Measurements from ENCODE around the gene APBB2. TPM values are rescaled to one million over a fixed set of nuclear protein-coding genes. Genes with fewer than 3 reads are reported as not detected.

Gene APBB2
- total and polyA plus RNA-seq, 10 of the 15 experiments (the other 5 are each of a cell fraction or from before 2014, with no cell fraction given), result 2.7 to 24.6 (median 19.0) TPM

- no peak for TF ChIP-seq ZNF592 (IDR thresholded peaks at IDR 0.05)
- TF ChIP-seq, protein P1, sequence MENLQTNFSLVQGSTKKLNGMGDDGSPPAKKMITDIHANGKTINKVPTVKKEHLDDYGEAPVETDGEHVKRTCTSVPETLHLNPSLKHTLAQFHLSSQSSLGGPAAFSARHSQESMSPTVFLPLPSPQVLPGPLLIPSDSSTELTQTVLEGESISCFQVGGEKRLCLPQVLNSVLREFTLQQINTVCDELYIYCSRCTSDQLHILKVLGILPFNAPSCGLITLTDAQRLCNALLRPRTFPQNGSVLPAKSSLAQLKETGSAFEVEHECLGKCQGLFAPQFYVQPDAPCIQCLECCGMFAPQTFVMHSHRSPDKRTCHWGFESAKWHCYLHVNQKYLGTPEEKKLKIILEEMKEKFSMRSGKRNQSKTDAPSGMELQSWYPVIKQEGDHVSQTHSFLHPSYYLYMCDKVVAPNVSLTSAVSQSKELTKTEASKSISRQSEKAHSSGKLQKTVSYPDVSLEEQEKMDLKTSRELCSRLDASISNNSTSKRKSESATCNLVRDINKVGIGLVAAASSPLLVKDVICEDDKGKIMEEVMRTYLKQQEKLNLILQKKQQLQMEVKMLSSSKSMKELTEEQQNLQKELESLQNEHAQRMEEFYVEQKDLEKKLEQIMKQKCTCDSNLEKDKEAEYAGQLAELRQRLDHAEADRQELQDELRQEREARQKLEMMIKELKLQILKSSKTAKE (IDR thresholded peaks at IDR 0.05; ENCODE audit: low read depth, poor library complexity, severe bottlenecking), result no peak
- TF ChIP-seq NRF1 (conservative IDR thresholded peaks at IDR 0.05; ENCODE audit: low read depth, low read length), result no peak
- TF ChIP-seq, protein P2, sequence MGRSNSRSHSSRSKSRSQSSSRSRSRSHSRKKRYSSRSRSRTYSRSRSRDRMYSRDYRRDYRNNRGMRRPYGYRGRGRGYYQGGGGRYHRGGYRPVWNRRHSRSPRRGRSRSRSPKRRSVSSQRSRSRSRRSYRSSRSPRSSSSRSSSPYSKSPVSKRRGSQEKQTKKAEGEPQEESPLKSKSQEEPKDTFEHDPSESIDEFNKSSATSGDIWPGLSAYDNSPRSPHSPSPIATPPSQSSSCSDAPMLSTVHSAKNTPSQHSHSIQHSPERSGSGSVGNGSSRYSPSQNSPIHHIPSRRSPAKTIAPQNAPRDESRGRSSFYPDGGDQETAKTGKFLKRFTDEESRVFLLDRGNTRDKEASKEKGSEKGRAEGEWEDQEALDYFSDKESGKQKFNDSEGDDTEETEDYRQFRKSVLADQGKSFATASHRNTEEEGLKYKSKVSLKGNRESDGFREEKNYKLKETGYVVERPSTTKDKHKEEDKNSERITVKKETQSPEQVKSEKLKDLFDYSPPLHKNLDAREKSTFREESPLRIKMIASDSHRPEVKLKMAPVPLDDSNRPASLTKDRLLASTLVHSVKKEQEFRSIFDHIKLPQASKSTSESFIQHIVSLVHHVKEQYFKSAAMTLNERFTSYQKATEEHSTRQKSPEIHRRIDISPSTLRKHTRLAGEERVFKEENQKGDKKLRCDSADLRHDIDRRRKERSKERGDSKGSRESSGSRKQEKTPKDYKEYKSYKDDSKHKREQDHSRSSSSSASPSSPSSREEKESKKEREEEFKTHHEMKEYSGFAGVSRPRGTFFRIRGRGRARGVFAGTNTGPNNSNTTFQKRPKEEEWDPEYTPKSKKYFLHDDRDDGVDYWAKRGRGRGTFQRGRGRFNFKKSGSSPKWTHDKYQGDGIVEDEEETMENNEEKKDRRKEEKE (IDR thresholded peaks at IDR 0.05), result no peak
- peak in 1 of 2 experiments; percentile 39; a peak in 1 of 4 replicates for TF ChIP-seq EP300 (IDR thresholded peaks at IDR 0.05; ENCODE audit: borderline replicate concordance in 1 of 2, control insufficient read depth in 1 of 2, low read depth in 2 of 2, low read length in 2 of 2)
- peak; percentile 45 for TF ChIP-seq CREB1 (IDR thresholded peaks at IDR 0.05; ENCODE audit: low read depth)
- TF ChIP-seq WRNIP1 (IDR thresholded peaks at IDR 0.05; ENCODE audit: borderline replicate concordance, low read depth, low read length), result no peak
- TF ChIP-seq CBX5 (IDR thresholded peaks at IDR 0.05; ENCODE audit: low read depth), result no peak
- TF ChIP-seq GABPA (IDR thresholded peaks at IDR 0.05; ENCODE audit: low read depth), result no peak
- no peak for TF ChIP-seq JUND (IDR thresholded peaks at IDR 0.05; ENCODE audit: low read depth, low read length)
- no peak for TF ChIP-seq HDAC2 (IDR thresholded peaks at IDR 0.05)
- TF ChIP-seq, protein P3, sequence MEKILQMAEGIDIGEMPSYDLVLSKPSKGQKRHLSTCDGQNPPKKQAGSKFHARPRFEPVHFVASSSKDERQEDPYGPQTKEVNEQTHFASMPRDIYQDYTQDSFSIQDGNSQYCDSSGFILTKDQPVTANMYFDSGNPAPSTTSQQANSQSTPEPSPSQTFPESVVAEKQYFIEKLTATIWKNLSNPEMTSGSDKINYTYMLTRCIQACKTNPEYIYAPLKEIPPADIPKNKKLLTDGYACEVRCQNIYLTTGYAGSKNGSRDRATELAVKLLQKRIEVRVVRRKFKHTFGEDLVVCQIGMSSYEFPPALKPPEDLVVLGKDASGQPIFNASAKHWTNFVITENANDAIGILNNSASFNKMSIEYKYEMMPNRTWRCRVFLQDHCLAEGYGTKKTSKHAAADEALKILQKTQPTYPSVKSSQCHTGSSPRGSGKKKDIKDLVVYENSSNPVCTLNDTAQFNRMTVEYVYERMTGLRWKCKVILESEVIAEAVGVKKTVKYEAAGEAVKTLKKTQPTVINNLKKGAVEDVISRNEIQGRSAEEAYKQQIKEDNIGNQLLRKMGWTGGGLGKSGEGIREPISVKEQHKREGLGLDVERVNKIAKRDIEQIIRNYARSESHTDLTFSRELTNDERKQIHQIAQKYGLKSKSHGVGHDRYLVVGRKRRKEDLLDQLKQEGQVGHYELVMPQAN (conservative IDR thresholded peaks at IDR 0.05), result no peak
- no peak for TF ChIP-seq HDAC6 (IDR thresholded peaks at IDR 0.05; ENCODE audit: unreplicated experiment)
- no peak for TF ChIP-seq YBX1 (IDR thresholded peaks at IDR 0.05)
- no peak; the same call in 1 of the 2 replicates for TF ChIP-seq ASH2L (IDR thresholded peaks at IDR 0.05; ENCODE audit: borderline replicate concordance, low read depth)
- 0 out of 2 replicates have a peak, but pooled peaks have one; percentile 26 for TF ChIP-seq YY1 (IDR thresholded peaks at IDR 0.05; ENCODE audit: low read depth, low read length)
- TF ChIP-seq GATAD2B (conservative IDR thresholded peaks at IDR 0.05; ENCODE audit: low read depth), result no peak
- TF ChIP-seq TCF7 (IDR thresholded peaks at IDR 0.05; ENCODE audit: borderline replicate concordance), result no peak
Measured at GRCh38 chr4:40992472-40993295, 221.7 kb downstream of the APBB2 start (continued).
